GM18951 (cell line): ENCODE data around the gene PHC1.
"Not testable (repeated sequence)": the region's sequence is repeated elsewhere in the genome, so short reads cannot be mapped to it uniquely, and the experiment has no call there.

Experiments
- POLR2A ChIP-seq: IDR thresholded peaks from 4 replicates; pipeline ENCODE4 v1.6.1; 2011; ENCODE audit warnings: mild to moderate bottlenecking; ENCODE audit not compliant: insufficient read length, insufficient read depth; ENCODE audit errors: extremely low read depth
- in situ Hi-C: fragments of 300-500 bp; cut with MboI; formaldehyde crosslinking; loops from one replicate; pipeline ENCODE4 v1.12.0; 2022; ENCODE audit warnings: low sequenced_read_pairs, mixed read lengths, inconsistent platforms; ENCODE audit not compliant: unreplicated experiment

Gene PHC1

GRCh38 chr12:8917031-8917430 is 2.7 kb downstream of the PHC1 start:
- TF ChIP-seq POLR2A: no peak
- in situ Hi-C loops: no loop called here

- in situ Hi-C loops: no loop called here
- TF ChIP-seq POLR2A: no peak
These were observed 3.4 kb downstream of the PHC1 start for GRCh38 chr12:8917751-8918150.

GRCh38 chr12:8919643-8920042 is 5.3 kb downstream of the PHC1 start:
- in situ Hi-C loops: not testable (repeated sequence)

GRCh38 chr12:8922544-8922943 is 8.2 kb downstream of the PHC1 start:
- no peak for TF ChIP-seq POLR2A
- in situ Hi-C loops: no loop called here

- in situ Hi-C loops: not testable (repeated sequence)
These were observed 16.5 kb downstream of the PHC1 start for GRCh38 chr12:8930655-8931323.

- in situ Hi-C loops: not testable (repeated sequence)
These were observed 18.2 kb downstream of the PHC1 start for GRCh38 chr12:8932464-8932863.

GRCh38 chr12:8934080-8934479 is 19.8 kb downstream of the PHC1 start:
- in situ Hi-C loops: not testable (repeated sequence)

GRCh38 chr12:8936735-8937134 is 22.4 kb downstream of the PHC1 start:
- TF ChIP-seq POLR2A: no peak
- in situ Hi-C loops: no loop called here

- in situ Hi-C loops: not testable (repeated sequence)
These were observed 23.6 kb downstream of the PHC1 start for GRCh38 chr12:8937842-8938442.

- in situ Hi-C loops: no loop called here
- no peak for TF ChIP-seq POLR2A
These were observed 27.6 kb downstream of the PHC1 start for GRCh38 chr12:8941691-8942478.

GRCh38 chr12:8943565-8944186 is 29.4 kb downstream of the PHC1 start:
- in situ Hi-C loops: no loop called here
- no peak for TF ChIP-seq POLR2A

GRCh38 chr12:8946733-8947132 is 32.4 kb downstream of the PHC1 start:
- in situ Hi-C loops: no loop called here
- no peak for TF ChIP-seq POLR2A

GRCh38 chr12:8947737-8948136 is 33.4 kb downstream of the PHC1 start:
- in situ Hi-C loops: no loop called here

More at GRCh38 chr12:8947737-8948136, 33.4 kb downstream of the PHC1 start:
- TF ChIP-seq POLR2A: no peak
